8988T (cell line): ENCODE results near the gene SND1.

Experiments
- DNase-seq: peaks from one replicate; pipeline ENCODE4 v3.0.0; 2011

SND1 gene

DNA sequence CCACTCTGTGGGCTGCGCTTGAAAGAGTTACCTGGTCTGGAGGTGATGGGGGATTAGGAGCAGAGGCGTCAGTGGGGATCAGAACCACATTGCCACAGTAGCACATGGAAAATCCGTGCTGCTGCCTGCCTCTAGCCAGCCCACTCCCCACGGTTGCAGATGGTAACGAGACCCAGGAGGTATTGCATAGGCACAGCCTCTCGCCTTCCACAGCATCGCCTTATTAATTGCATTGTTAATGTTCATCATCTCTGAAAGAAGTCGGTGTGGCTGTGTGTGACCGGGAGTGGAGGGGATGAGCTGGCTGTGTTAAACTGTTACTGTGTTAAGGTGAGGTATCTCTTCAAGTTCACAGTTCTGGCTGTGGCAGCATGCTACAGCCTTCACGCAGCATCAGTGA lies 414.4 kb downstream of the SND1 start:
- no peak for DNase-seq

DNA sequence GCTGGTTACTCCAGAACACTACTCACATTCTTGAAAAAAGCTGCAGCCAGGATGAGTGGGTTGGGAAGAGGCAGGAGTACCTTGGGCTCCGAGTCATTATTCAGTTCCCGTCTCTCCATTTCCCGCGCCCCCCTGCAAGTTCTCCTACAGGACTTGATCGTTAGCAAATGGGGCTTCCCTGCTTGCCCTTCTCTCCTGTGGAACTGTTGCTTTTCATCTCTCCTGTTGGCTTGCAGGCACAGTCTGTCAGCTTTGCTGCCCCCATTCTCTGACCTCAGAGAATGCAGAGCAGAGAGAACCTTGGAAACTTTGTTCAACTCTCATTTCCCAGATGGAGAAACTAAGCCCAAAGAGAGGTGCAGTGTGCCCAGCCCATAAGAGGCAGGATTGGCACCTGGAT lies 414.9 kb downstream of the SND1 start:
- DNase-seq, result no peak

DNA sequence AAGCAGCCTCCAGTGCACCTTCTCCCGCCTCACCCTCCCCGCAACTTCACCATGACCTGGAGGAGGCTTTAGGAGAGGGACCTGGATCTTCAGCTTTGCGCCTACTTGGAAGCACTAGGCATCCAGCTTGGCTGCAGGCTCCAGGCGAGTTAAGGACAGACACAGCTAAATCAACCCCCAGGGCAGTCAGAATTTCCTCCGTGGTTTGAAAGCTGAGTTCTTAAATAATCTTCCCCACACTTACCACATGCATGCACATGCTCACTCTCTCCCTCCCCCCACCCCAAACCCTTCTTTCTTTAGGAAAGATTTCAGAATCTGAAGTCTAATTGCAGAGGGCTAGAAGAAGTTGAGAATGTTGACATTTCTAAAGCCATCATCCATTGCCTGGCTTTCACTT lies 416.0 kb downstream of the SND1 start:
- DNase-seq, result no peak

DNA sequence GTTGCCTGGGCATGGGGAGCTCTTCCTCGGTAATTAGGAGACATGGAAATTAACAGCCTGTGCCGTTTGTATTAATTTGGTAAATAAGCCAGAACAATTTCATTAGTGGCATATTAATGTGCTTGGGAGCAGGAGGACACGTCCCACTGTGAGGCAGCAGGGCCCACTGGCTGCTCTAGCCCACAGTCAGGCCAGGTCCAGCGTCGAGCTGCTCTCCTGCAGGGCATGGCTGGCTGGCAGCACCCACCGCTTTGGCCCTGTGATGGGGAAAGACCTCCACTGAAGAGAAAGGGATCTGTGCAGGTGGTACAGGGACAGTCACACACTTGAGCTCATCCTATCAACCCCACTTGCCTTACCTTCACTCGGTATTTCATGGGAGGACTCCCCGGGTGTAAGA lies 416.8 kb downstream of the SND1 start:
- DNase-seq, result no peak

DNA sequence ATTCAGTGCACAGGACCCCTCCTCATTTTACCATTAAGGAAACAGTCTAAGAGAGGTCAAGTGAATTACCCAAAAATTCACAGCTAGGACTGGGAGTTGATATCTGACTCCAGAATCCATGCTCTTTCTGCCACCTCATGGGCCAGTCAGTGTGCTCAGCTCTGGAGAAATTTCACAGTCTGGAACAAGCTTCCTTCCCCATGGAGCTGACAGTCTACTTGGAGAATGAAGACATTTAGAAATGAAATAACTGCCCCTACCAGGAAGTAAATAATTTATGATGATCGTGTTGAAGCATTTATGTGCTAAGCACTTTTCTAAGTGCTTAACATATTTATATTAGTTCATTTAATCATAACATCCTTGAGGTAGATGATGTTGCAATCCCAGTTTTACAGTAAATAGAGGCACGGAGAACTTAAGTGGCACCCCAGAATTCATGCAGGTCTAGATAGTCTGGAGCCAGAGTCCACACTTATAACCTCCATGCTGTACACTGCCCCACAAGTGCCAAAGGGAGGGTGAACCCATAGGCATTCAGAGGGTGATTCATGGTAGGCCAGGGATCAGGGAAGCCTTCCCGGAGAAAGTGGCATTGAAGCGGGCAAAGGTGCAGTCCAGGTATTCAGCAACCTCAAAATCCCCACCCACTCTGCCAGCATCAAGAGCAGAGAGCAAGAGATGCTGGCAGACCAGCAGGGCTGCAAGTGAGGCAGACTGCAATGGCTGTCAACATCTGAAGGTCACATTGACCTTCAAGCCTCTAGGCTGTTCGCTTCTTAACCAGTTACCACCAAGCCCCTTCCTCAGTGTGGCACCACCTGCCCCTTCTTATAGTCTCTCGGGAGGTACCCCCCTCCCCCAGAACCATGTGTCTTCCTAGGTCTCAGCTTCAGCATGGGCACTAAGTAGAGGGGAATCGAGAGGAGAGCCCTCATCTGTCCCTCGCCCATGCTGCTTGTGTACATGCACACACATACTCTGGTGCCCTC lies 417.7 kb downstream of the SND1 start:
- no peak for DNase-seq

DNA sequence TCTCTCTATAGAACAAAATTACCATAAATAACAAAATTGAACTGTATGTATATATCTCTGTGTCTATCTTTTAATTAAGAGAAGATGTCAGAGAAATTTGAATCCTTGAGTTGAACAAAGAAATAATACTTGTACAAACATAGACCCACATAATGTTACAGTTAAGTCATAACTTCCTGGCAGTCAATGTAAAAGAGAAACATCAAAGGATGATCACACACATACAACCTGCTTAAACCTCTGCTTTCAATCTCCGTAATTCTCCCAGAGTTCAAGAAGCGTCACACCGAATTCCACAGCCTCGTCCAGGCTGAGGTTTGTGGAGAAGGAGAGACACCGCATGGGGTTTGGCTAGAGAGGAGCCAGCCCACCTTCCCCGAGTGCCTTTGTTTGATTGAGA lies 419.4 kb downstream of the SND1 start:
- DNase-seq, result no peak

DNA sequence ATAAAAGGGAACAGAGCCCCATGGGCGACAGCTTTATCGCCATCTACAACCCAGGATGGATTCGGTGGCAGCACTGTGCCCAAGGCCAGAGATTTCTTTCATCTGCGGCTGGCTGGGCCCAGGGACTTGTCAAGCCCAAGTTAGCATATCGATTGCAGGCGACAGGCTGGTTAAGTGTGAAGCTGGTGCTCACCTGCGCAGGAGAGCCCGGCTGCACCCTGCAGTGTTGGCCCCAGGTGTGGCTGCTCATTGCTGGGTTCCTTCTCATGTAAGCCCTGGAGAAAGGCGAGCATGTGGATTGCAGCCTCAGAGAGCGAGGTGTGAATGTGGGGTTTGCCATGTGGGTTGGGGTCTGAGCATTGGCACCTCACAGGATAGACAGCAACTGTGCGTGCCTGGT lies 419.8 kb downstream of the SND1 start:
- no peak for DNase-seq

DNA sequence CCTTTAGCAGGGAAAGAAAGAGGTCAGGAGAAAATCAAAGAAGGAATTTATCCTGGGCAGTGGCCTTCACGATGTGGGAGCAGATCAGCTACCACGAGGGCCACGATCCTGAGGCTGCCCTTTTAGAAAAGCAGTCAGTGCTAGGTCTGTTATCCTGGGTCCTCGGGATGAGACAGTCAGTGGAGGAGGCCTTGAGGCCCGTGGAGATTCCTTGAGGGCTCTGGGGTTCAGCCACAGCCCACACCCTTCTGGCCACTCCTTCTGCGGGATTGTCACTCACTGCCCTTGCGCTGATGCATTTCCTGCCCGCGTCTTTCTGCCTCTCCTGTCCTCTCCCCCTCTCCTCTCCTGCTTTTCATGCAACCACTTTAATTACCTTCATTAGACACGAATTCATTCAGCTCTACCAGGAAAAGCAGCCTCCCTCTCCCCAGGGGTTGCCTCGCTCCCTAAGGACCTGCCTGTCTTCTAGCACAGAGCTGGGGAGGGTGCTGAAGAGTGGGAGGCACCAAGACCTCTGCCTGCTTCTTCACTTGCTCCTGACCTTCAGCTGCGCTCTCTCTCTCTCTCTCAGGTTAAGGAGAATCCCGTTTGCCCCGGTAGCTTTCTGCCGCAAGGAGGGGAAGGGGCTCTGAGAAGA lies 421.8 kb downstream of the SND1 start:
- no peak for DNase-seq

DNA sequence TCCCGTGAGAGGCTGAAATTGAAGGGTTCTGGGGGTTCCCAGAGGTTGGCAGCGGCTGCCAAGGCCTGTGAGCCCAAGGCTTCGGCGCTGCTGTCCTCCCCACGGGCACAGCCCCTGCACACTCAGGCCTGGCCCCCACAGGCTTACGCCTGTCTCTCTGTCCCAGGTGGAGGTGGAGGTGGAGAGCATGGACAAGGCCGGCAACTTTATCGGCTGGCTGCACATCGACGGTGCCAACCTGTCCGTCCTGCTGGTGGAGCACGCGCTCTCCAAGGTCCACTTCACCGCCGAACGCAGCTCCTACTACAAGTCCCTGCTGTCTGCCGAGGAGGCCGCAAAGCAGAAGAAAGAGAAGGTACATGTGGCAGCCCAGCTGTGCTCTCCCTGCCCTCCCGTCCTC lies 422.3 kb downstream of the SND1 start:
- no peak for DNase-seq

DNA sequence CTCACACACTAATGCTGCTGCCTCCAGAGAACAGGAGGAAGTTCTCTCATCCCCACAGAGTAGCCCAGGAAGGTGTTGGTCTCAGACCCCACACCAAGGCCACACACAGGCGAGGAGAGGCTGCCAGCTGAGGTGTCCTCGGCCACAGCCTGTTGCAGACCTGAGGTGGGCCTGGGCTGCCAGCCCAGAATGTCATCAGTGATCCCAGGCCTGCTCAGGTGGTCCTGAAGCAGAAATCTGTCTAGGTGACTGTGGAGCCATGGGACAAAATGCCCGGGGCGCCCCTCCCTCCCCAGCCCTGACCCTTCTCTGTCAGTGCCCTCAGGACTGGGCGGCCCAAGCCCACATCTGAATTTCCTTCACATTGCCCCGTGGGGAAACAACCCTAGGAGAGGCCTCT lies 422.7 kb downstream of the SND1 start:
- DNase-seq, result no peak

DNA sequence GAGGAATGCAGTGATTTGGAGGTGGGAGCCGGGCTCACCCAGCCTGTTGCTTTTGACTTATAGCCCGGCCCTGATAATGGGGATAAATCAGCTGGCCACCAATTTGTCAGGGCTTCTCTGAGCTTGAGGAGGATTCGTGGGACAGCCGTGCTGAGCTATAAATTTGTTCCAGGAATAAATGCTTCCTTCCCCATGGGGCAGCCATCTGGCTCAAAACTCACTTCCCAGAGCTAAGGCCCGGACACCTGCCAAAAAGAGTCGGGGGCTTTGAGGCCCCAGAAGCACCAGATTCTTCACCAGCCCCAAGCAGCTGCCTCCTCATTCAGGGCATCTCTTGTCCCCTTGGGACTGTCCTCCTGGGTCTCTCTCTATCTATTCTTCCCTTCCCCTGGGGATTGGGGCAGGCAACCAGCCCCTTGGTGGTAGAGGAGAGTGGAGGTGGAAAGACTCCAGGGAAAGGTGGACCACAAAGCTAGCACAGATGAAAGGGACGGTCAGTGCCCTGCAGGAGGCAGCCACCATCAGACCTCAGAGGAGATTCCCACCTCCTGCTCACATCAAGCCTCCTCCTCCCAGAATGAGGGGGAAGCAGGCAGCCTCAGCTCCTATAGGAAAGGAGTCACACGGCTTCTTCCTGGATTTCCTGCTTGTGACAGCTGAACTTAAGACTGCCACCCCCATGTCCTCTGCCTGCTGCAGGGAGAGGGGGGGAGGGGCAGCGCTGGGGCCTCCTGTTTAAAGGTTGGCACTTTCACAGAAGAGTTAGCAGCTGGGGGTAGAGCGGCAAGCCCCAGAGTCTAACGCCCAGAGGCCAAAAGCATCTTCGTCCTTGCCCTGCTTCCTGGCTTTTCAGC lies 423.5 kb downstream of the SND1 start:
- DNase-seq, result no peak

DNA sequence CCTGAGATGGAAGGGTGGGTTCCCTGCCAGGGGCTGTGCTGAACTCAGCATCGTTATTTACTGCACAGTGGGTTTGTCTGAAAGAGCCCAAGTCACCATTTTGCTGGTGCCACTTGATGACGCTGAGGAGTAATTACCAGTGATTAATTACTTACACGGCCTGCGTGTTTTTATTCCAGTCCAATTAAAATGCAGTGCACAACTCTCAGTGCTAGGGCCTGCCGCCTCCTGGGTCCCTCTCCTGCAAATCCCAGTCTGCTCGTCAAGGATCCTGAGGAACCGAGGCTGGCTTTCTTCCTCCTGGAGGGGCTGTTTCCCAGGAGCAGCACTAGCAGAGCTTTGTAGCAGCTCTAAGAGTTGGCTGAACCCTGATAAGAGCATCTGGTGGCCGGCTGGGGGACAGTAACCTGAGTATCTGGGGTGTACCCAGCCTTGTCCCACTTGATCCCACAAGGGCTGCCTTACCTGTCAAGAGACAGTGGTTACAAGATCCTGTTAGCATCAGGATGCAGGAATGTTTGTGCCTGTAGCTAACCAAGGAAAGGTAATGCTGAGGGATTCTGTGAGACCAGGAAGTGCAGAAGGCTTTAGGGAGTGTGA lies 424.3 kb downstream of the SND1 start:
- DNase-seq, result no peak

DNA sequence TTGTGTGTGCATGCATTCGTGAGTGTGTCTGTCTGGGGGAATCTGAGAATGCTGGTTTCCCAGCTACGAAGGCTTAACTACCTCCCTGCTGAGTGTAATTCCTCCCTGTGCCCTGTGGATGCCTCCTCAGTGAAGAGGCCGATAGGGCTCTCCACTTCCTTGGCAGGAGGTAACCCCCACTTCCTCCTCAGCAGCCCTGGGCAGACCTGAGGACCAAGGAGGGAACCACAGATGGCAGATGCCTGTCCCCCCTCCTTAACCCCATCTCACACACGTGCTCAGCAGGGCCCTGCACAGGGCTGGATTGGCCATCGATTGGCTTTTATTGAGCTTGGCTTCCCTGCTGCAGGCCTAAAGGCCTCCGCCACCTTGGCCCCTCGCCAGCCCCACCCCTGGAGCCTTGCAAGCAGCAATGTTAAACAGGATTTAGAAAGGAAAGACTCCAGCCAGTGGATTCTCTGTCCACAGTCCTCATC lies 424.8 kb downstream of the SND1 start:
- no peak for DNase-seq

DNA sequence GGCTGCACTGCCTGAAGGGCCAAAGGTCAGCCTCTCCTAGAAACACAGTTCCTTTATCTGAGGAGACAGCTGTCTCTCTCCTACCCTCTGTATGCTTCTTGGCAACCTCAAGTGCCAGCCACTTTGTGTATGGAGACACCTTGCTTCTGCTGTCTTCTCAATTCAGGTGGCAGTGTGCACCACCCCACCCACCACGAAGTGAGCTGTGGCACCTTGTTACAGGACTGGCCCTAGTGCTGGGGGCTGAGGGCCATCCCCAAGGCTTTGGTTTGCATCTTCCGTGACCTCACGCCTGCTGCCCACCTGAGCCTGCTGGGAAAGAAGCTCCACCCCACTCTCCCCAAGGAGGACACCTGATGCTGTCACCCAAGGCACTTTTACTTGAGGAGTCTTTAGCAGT lies 426.3 kb downstream of the SND1 start:
- no peak for DNase-seq

DNA sequence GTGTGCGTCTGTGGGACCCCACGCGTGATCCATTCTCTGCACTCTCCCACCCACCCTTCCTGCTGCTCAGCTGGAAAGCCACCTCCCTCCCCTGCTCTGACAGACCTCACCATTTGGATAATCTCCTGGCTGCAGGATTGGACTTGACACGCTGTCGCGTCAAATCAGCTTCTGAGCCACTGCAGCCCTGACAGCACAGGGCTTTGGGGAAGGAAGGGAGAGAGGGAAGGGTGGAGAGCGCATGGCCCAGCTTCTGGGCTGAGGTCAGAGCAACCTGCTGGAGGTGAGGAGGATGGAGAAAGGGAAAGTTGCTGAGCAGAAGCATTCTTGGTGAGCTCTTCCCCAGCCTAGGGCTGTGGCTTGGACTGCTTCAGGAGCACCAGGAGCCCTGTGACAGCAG lies 428.2 kb downstream of the SND1 start:
- DNase-seq, result no peak

DNA sequence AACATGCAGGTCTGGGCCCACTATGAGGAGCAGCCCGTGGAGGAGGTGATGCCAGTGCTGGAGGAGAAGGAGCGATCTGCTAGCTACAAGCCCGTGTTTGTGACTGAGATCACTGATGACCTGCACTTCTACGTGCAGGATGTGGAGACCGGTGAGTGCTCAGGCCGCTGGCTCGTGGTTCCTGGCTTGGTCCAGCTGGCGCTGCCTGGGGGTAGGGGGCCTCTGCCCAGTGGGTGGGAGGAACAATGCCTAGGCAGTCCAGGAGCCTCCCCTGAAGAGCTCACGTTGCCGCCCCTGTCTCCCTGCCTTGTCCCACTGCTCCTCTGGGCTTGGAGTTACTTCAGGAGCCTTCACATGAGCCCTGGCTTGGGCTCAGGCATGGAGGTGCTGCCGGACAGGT lies 429.4 kb downstream of the SND1 start:
- no peak for DNase-seq

DNA sequence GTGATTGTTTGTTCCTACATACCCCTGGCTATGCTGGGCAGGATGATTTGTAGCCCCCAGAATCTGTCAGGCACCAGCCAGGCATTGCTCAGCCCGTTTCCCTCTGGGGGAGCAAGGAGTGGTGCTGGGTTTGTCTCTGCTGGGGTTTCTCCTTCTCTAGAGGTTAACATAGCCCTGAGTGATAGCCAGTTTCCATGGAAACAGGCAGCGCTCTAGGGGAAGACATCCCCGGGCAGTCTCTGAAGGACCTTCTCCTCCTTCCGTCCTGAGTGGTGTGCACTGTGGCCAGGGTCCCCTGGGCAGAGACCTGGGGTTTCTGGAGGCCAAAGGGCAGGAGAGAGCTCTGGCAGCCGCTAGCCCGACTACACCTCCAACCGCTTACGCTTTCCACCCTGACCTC lies 429.8 kb downstream of the SND1 start:
- no peak for DNase-seq

DNA sequence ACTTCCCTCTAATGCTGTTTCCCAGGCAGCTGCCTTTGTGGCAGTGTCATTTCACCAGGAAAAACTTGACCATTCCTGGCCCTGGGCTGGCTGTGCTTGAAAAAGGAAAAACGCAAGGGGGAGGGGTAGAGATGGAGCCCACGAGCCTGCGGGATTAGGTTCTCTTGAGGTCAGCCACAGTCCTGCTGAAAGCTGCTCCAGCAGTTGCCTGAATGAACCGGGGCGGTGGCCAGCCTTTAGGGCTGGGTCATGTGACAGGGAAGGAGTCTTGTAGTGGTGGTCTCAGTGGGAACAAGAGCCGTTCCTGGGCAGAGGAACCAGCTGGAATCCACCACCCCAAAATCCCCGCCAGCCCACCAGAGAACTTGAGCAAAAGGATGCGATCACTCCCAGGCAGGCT lies 430.4 kb downstream of the SND1 start:
- DNase-seq, result no peak

DNA sequence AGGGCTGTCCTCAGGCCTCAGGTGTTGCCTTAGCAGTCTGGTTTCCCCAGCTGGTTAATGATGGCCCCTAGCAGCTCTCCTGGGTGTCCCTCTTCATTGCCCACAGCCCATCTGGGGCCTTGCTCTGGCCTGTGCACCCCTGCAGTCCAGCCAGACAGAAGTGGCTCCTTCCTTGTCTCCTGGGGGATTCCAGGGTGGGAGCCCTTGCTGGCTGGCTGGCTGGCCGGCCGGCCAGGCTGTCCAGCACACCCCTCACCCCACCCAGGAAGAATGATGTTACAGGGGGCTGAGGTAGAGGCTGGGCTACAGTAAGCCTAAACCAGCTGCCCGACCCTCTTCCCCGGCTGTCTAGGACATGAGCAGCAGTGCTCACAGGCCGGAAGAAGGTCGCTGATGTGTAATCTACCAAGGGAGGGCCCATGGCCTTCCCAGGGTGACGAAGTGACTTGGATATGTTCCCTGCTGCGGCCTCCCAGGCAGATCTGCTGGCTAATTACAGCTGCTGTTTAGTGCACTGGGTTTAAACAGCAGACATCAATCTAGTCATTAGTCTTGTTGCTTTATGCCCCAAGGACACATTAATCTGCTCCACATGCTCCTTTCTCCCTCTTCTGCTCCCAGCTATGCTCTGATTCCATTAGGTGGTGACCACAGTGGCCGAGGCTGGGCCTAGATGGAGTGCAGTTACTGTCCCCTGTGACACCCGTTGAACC lies 433.1 kb downstream of the SND1 start:
- no peak for DNase-seq

DNA sequence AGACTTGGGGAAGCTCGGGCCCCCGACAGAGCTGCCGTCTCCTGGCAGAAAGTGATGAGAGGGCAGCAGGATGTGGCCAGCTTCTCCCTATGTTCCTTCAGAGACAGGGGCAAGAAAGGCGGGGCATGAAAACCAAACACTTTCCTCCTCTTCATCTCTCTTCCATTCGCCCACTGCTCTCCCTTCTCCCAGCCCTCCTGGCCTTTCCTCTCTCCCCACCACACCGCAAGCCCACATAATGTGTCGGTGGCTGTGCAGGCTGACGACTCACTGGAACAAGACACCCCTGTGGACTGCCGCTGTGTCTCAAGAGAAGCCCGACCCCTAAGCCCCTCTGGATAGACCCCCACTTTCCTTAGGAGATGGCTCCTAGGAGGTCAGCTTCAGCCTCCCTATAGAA lies 438.5 kb downstream of the SND1 start:
- no peak for DNase-seq

DNA sequence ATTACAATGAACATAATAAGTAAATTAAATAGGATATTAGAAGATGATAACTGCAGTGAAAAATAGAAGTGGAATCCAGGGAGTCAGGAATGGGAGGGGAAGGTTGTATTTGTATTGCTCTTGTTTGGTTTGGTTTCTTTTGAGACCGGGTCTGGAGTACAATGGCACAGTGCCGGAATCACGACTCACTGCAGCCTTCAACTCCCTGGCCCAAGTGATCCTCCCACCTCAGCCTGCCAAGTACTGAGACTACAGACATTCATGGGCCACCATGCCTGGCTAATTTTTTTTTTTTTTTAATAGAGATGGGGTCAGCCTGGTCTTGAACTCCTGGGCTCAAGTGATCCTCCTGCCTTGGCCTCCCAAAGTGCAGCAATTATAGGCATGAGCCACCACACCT lies 439.1 kb downstream of the SND1 start:
- no peak for DNase-seq

DNA sequence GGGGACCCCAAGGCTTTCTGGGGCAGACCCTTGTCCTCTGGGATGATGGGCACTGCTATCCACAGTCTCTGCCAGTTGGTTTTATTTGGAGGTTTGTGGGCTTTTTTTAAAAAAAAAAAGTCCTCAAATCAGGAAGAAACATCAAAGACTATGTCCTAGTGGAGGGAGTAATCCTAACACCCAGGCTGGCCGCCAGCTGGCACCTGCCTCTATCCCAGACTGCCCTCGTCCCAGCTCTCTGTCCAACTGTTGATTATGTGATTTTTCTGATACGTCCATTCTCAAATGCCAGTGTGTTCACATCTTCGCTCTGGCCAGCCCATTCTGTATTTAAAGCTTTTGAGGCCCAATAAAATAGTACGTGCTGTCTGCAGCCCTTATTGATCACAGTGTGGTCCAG lies 440.2 kb downstream of the SND1 start:
- no peak for DNase-seq
